Endothelial cell (in vitro differentiated cells): ENCODE results near the gene TLN1. TPM values are rescaled to one million over a fixed set of nuclear protein-coding genes. Genes with fewer than 3 reads are reported as not detected.

Experiments used
- DNase-seq: peaks from one replicate; pipeline ENCODE4 v3.0.0; 2021; ENCODE audit warnings: low spot score
- H3K27ac Mint-ChIP-seq: one replicate; pipeline ENCODE4 v1.8.0; 2021; ENCODE audit warnings: mixed read lengths, inconsistent platforms; ENCODE audit not compliant: unreplicated experiment
- H3K27me3 Mint-ChIP-seq: one replicate; pipeline ENCODE4 v1.8.0; 2021; ENCODE audit warnings: mild to moderate bottlenecking, moderate library complexity, mixed read lengths, inconsistent platforms; ENCODE audit not compliant: unreplicated experiment
- H3K36me3 Mint-ChIP-seq: one replicate; pipeline ENCODE4 v1.8.0; 2021; ENCODE audit warnings: mild to moderate bottlenecking, low read depth, mixed read lengths, inconsistent platforms; ENCODE audit not compliant: unreplicated experiment
- H3K4me1 Mint-ChIP-seq: one replicate; pipeline ENCODE4 v1.8.0; 2021; ENCODE audit warnings: mild to moderate bottlenecking, mixed read lengths, inconsistent platforms; ENCODE audit not compliant: unreplicated experiment
- H3K4me3 Mint-ChIP-seq: one replicate; pipeline ENCODE4 v1.8.0; 2021; ENCODE audit warnings: mild to moderate bottlenecking, mixed read lengths, inconsistent platforms; ENCODE audit not compliant: unreplicated experiment
- H3K9me3 Mint-ChIP-seq: one replicate; pipeline ENCODE4 v1.8.0; 2021; ENCODE audit warnings: mixed read lengths, inconsistent platforms; ENCODE audit not compliant: unreplicated experiment
- CTCF ChIP-seq: fragments of 200-600 bp; sonication (generic); IDR thresholded peaks from one replicate; pipeline ENCODE4 v1.5.0; 2021; ENCODE audit warnings: antibody characterized with exemption; ENCODE audit not compliant: unreplicated experiment
- total RNA-seq: library from RNA; stranded (reverse); fragmentation: NEBNext Ultra II Directional; extraction: Animal tissue kit (Norgen Biotek cat#: 25700); gene quantifications from one replicate; pipeline ENCODE4 v1.2.1, GENCODE V29; 2021; ENCODE audit not compliant: unreplicated experiment

TLN1 gene
- total RNA-seq, 1 donor from 2014 or later = 370 TPM

GRCh38 chr9:35664531-35665470, 67.2 kb downstream of the TLN1 start, which contains the start of gene ARHGEF39:
Gene ARHGEF39, minus strand, starts transcription at chr9:35665195. Its CDS starts 26 bp downstream, at chr9:35665169.
- peak within 1 kb of the TSS; percentile 82 for H3K4me3 Mint-ChIP-seq
- H3K27me3 Mint-ChIP-seq = peaks cover 21% of the 10 kb centered on the region
- no peak within 1 kb of the TSS for H3K27ac Mint-ChIP-seq
- H3K4me1 Mint-ChIP-seq = peaks cover 17% of the 10 kb centered on the region
- TF ChIP-seq CTCF = no peak
- H3K36me3 Mint-ChIP-seq = peaks cover 9% of the 10 kb centered on the region
- DNase-seq = peak; percentile 83
- no peaks in the 10 kb centered on the region for H3K9me3 Mint-ChIP-seq

- peaks cover 13% of the 10 kb centered on the region for H3K36me3 Mint-ChIP-seq
- H3K27ac Mint-ChIP-seq = no peak overlapping the region
- H3K4me3 Mint-ChIP-seq = no peak overlapping the region
Observed at GRCh38 chr9:35662437-35662836, 69.6 kb downstream of the TLN1 start.

GRCh38 chr9:35661756-35662350, 70.1 kb downstream of the TLN1 start:
- H3K9me3 Mint-ChIP-seq = peaks cover 4% of the 10 kb centered on the region
- H3K36me3 Mint-ChIP-seq = peaks cover 18% of the 10 kb centered on the region
- H3K4me1 Mint-ChIP-seq = peaks cover 34% of the 10 kb centered on the region
- DNase-seq = no peak
- H3K4me3 Mint-ChIP-seq = peak overlapping the region; percentile 19
- peaks cover 36% of the 10 kb centered on the region for H3K27me3 Mint-ChIP-seq
- TF ChIP-seq CTCF = no peak
- H3K27ac Mint-ChIP-seq = peak overlapping the region; percentile 59

More at GRCh38 chr9:35662437-35662836, 69.6 kb downstream of the TLN1 start:
- no peak for DNase-seq
- H3K27me3 Mint-ChIP-seq = peaks cover 31% of the 10 kb centered on the region
- no peak for TF ChIP-seq CTCF
- peaks cover 28% of the 10 kb centered on the region for H3K4me1 Mint-ChIP-seq
- H3K9me3 Mint-ChIP-seq = no peaks in the 10 kb centered on the region

GRCh38 chr9:35660966-35661415, 71.0 kb downstream of the TLN1 start:
- peak overlapping the region; percentile 73 for H3K4me3 Mint-ChIP-seq
- peak overlapping the region; percentile 67 for H3K27ac Mint-ChIP-seq
- peaks cover 4% of the 10 kb centered on the region for H3K9me3 Mint-ChIP-seq
- H3K36me3 Mint-ChIP-seq = peaks cover 18% of the 10 kb centered on the region
- no peak for DNase-seq
- H3K4me1 Mint-ChIP-seq = peaks cover 38% of the 10 kb centered on the region
- TF ChIP-seq CTCF = no peak
- peaks cover 36% of the 10 kb centered on the region for H3K27me3 Mint-ChIP-seq
